Esophagus squamous epithelium (tissue), 5 donors: ENCODE results near the gene EXOC3L1. TPM values are rescaled to one million over a fixed set of nuclear protein-coding genes. Genes with fewer than 3 reads are reported as not detected.

Experiments
- DNase-seq: peaks from one replicate; lab custom pipeline; 2025; lab: John Stamatoyannopoulos, UW
- H3K27ac ChIP-seq, 4 donors: fragments of 200-600 bp; sonication (generic); one replicate each; pipeline ENCODE4 v1.5.1; 2016 to 2019; ENCODE audit warnings: mild to moderate bottlenecking in 1 of 4
- H3K27me3 ChIP-seq, 4 donors: fragments of 200-600 bp; sonication (generic); 1 replicate in 3 of 4; 2 replicates in 1 of 4; pipeline versions ENCODE4 v1.5.1 to v1.6.0; 2017 to 2021; ENCODE audit warnings: antibody characterized with exemption in 1 of 4
- H3K36me3 ChIP-seq, 3 donors: fragments of 200-600 bp; sonication (generic); one replicate each; pipeline ENCODE4 v1.5.1; 2016 to 2019
- H3K4me1 ChIP-seq, 3 donors: fragments of 200-600 bp; sonication (generic); one replicate each; pipeline ENCODE4 v1.5.1; 2017 to 2019
- H3K4me3 ChIP-seq, 4 donors: fragments of 200-600 bp; sonication (generic); 1 replicate in 3 of 4; 2 replicates in 1 of 4; pipeline ENCODE4 v1.5.1; 2016 to 2019; ENCODE audit warnings: mild to moderate bottlenecking in 2 of 4, moderate library complexity in 1 of 4
- H3K9me3 ChIP-seq, 3 donors: fragments of 200-600 bp; sonication (generic); one replicate each; pipeline ENCODE4 v1.5.1; 2016 to 2019
- POLR2A ChIP-seq, 4 donors: fragments of 450-650 bp; IDR thresholded peaks; one replicate each; pipeline ENCODE4 v1.6.1; 2017; ENCODE audit warnings: antibody characterized with exemption in 4 of 4, mild to moderate bottlenecking in 4 of 4, moderate library complexity in 3 of 4
- WGBS, 2 donors: methylation state at CpG; one replicate each; pipeline ENCODE4 v1.1.5; 2018; 5-methylcytosine and 5-hydroxymethylcytosine counted together
- intact Hi-C: fragments of 100-400 bp; cut with DNase I; formaldehyde crosslinking; loops from one replicate; pipeline ENCODE4 v1.15.0; 2022
- total RNA-seq, 4 donors: library from RNA; depleted of rRNA; stranded (reverse); fragments of >200 nt; gene quantifications; one replicate each; pipeline ENCODE4 v1.1.0, GENCODE V29; 2016
- TF ChIP-seq, protein P1 (sequence below), 6 experiments: fragments of 450-650 bp in 4 of 6; fragments of 200-600 bp in 2 of 6; sonication (generic) in 2 of 6; IDR thresholded peaks; one replicate each; pipeline ENCODE4 v1.5.1; 2016 to 2019; ENCODE audit warnings: antibody characterized with exemption in 6 of 6, mild to moderate bottlenecking in 4 of 6, moderate library complexity in 4 of 6
- donor health status: DM: yes; HTN: yes; CAD: no.

Gene EXOC3L1
- total RNA-seq, 4 donors from 2014 or later, result 1.1 to 2.3 (median 1.4) TPM

GRCh38 chr16:67163164-67163998 is 26.6 kb downstream of the EXOC3L1 start:
- Histone ChIP-seq H3K27me3 (peaks cover 0 to 49% (median 0%) of the 10 kb centered on the region in 4 donors), H3K4me3 (peak overlapping the region; percentile 15 to 63 (median 46)), H3K4me1 (peaks cover 39 to 76% (median 50%) of the 10 kb centered on the region in 3 donors), H3K9me3 (no peaks in the 10 kb centered on the region), H3K27ac (peak overlapping the region; percentile 60 to 87 (median 80)), H3K36me3 (peaks cover 0 to 12% (median 0%) of the 10 kb centered on the region in 3 donors)
- 31% methylated on average over 13 of the region's 99 CpGs; no CpG with 5 or more reads in 1 of the 2 donors for WGBS, 2 donors
- intact Hi-C loops, result no loop called here
- no peak for DNase-seq
- TF ChIP-seq POLR2A (IDR thresholded peaks at IDR 0.05), result peak in 1 of 4 donors; percentile 46
- TF ChIP-seq, protein P1, sequence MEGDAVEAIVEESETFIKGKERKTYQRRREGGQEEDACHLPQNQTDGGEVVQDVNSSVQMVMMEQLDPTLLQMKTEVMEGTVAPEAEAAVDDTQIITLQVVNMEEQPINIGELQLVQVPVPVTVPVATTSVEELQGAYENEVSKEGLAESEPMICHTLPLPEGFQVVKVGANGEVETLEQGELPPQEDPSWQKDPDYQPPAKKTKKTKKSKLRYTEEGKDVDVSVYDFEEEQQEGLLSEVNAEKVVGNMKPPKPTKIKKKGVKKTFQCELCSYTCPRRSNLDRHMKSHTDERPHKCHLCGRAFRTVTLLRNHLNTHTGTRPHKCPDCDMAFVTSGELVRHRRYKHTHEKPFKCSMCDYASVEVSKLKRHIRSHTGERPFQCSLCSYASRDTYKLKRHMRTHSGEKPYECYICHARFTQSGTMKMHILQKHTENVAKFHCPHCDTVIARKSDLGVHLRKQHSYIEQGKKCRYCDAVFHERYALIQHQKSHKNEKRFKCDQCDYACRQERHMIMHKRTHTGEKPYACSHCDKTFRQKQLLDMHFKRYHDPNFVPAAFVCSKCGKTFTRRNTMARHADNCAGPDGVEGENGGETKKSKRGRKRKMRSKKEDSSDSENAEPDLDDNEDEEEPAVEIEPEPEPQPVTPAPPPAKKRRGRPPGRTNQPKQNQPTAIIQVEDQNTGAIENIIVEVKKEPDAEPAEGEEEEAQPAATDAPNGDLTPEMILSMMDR (IDR thresholded peaks at IDR 0.05), result no peak

DNA sequence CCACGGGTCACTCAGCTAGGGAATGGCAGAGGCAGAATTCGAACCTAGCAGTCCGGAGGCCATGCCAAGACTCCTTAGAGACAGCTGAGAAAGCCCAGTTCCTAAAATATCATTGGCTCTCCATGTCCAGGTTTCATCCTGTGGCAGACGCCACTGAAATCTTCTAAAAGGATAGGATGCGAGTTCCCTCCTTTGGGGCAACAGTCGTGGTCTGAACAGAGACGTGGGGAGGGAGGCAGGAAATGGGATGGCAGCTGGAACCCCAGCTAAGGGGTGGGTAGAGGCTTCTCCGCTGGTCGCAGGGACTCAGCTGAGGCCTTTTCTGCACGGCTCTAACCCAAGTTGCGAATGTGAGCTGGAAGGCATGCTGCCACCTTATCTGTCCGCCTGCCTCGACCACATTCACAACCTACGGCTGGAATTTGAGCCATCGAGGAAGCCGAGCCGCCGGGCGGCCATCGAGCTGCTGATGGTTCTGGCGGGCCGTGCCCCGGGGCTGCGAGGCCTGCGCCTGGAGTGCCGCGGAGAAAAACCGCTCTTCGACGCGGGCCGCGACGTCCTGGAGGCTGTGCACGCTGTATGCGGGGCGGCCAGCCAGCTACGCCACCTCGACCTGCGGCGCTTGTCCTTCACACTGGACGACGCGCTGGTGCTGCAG is 27.3 kb downstream of the EXOC3L1 start:
- Histone ChIP-seq H3K36me3 (peaks cover 0 to 9% (median 0%) of the 10 kb centered on the region in 3 donors), H3K9me3 (no peaks in the 10 kb centered on the region), H3K4me3 (peak overlapping the region in 3 of 4 donors; percentile 43 to 63 (median 48)), H3K27ac (peak overlapping the region in 3 of 4 donors; percentile 78 to 87 (median 82)), H3K4me1 (peaks cover 47 to 83% (median 52%) of the 10 kb centered on the region in 3 donors), H3K27me3 (peaks cover 0 to 49% (median 0%) of the 10 kb centered on the region in 4 donors)
- TF ChIP-seq, protein P1 (IDR thresholded peaks at IDR 0.05), result no peak
- no peak for TF ChIP-seq POLR2A (IDR thresholded peaks at IDR 0.05)
- intact Hi-C loops, result no loop called here
- no peak for DNase-seq
- WGBS, 2 donors, result 47 to 55% methylated on average over 7 to 10 of the region's 44 CpGs

GRCh38 chr16:67161595-67162058 is 28.3 kb downstream of the EXOC3L1 start:
- no peak for TF ChIP-seq POLR2A (IDR thresholded peaks at IDR 0.05)
- TF ChIP-seq, protein P1 (IDR thresholded peaks at IDR 0.05), result no peak
- Histone ChIP-seq H3K27me3 (peaks cover 0 to 49% (median 0%) of the 10 kb centered on the region in 4 donors), H3K36me3 (no peaks in the 10 kb centered on the region), H3K27ac (peak overlapping the region in 1 of 4 donors; percentile 20), H3K9me3 (no peaks in the 10 kb centered on the region), H3K4me3 (peak overlapping the region; percentile 62 to 83 (median 76)), H3K4me1 (peaks cover 48 to 91% (median 52%) of the 10 kb centered on the region in 3 donors)
- no peak for DNase-seq
- WGBS, 2 donors, result 46 to 60% methylated on average over 13 of the region's 25 CpGs
- intact Hi-C loops, result no loop called here

GRCh38 chr16:67158637-67159600 is 31.0 kb downstream of the EXOC3L1 start:
- Histone ChIP-seq H3K4me3 (peak overlapping the region; percentile 62 to 83 (median 76)), H3K4me1 (peaks cover 45 to 91% (median 49%) of the 10 kb centered on the region in 3 donors), H3K27me3 (peaks cover 0 to 27% (median 0%) of the 10 kb centered on the region in 4 donors), H3K27ac (peak overlapping the region; percentile 89 to 95 (median 91)), H3K36me3 (no peaks in the 10 kb centered on the region), H3K9me3 (no peaks in the 10 kb centered on the region)
- WGBS, 2 donors, result 2 to 12% methylated on average over 12 to 14 of the region's 34 CpGs
- TF ChIP-seq, protein P1 (IDR thresholded peaks at IDR 0.05), result no peak
- peak in 1 of 4 donors; percentile 52 for TF ChIP-seq POLR2A (IDR thresholded peaks at IDR 0.05)
- DNase-seq, result no peak
- intact Hi-C loops, result loop anchor here (5.0 to 10.0 kb wide), 2 partner anchors 144 to 182 kb away; no protein-coding TSS in a partner anchor
